H1 (cell line): Measurements from ENCODE around the gene CCDC78. TPM values are rescaled to one million over a fixed set of nuclear protein-coding genes. Genes with fewer than 3 reads are reported as not detected.

ENCODE experiments used
- NRF1 ChIP-seq: IDR thresholded peaks from 2 replicates; pipeline ENCODE4 v1.6.1; 2011; ENCODE audit warnings: mild to moderate bottlenecking, low read depth, low read length, improper control_type of control experiment
- RAD21 ChIP-seq, 2 experiments: IDR thresholded peaks in 1 of 2; conservative IDR thresholded peaks in 1 of 2; 2 replicates each; pipeline ENCODE4 v1.6.1; 2011; ENCODE audit warnings: low read depth in 2 of 2, low read length in 2 of 2, improper control_type of control experiment in 1 of 2, inconsistent platforms in 1 of 2, mild to moderate bottlenecking in 1 of 2, moderate library complexity in 1 of 2
- SRF ChIP-seq: IDR thresholded peaks from 2 replicates; pipeline ENCODE4 v1.6.1; 2011; ENCODE audit warnings: mild to moderate bottlenecking, low read depth, low read length, moderate library complexity
- TAF1 ChIP-seq: IDR thresholded peaks from 2 replicates; pipeline ENCODE4 v1.6.1; 2011; ENCODE audit warnings: mild to moderate bottlenecking, low read depth, low read length
- polyA plus RNA-seq, 7 experiments: library from polyadenylated mRNA; depleted of rRNA in 3 of 7; stranded (reverse) in 5 of 7; unstranded in 2 of 7; fragments of >200 nt in 5 of 7; fragments of 200-250 nt in 2 of 7; gene quantifications; 1 replicate in 5 of 7; 2 replicates in 1 of 7; 4 replicates in 1 of 7; pipeline versions ENCODE4 v1.2.1 to v1.2.3, GENCODE V29; 2011 to 2013; ENCODE audit warnings: missing spikeins in 2 of 7, mixed read lengths in 2 of 7
- total RNA-seq: library from RNA; stranded (reverse); fragmentation: NEBNext Ultra II Directional; extraction: Animal tissue kit (Norgen Biotek cat#: 25700); gene quantifications from 2 replicates; pipeline ENCODE4 v1.2.1, GENCODE V29; 2021

The CCDC78 gene
- total and polyA plus RNA-seq, 2 of the 8 experiments (the other 6 are each of a cell fraction or from before 2014, with no cell fraction given) = 7.1 to 8.5 TPM

GRCh38 chr16:750485-750884 is 24.2 kb upstream of the CCDC78 start (continued):
- TF ChIP-seq RAD21 (IDR thresholded peaks at IDR 0.05 in 1 of 2, conservative IDR thresholded peaks at IDR 0.05 in 1 of 2; ENCODE audit: low read depth in 2 of 2, low read length in 2 of 2) (no peak), NRF1 (no peak), TAF1 (no peak), SRF (no peak)
